COLO668 (cell line): ENCODE measurements around the gene CHPT1.

ENCODE experiments used
- DNase-seq: peaks from one replicate; lab custom pipeline; 2025; ENCODE audit not compliant: unreplicated experiment; lab: John Stamatoyannopoulos, UW

The CHPT1 gene

DNA sequence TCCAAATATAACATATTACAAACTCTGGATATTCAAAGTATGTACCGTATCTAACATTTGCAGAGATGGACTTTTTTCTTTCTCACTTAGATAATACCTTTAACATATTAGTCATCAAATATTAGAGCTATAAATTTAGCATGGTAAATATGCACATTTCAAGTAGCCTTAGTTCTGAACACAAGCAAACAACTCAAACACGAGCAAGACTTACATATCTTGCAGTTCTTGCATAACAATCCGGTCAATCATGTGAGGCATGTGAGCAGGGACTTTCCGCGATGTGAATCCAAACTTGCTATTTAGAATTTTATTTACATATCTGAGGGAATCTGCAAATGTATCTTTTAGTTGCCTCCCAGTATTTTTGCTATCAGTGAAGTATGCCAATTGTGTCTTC lies 63.9 kb downstream of the CHPT1 start:
- DNase-seq, result no peak

DNA sequence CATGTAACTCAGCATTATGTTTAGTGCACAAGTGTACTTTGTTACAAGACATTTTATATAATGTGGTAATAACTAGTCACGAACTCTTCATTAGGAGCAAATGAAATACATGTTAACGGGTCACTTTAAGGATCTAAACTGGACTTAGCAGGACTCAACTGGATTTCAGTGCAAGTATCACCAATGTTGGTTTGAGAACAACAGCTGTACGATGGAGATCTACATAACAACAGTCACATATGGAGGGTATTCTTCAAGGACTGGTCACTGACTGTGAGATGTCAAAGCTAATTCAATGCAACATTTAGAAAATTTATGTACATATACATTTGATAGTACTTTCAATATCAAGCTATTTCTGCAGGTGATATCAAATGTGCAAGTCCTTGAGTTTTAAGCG lies 64.3 kb downstream of the CHPT1 start:
- no peak for DNase-seq

DNA sequence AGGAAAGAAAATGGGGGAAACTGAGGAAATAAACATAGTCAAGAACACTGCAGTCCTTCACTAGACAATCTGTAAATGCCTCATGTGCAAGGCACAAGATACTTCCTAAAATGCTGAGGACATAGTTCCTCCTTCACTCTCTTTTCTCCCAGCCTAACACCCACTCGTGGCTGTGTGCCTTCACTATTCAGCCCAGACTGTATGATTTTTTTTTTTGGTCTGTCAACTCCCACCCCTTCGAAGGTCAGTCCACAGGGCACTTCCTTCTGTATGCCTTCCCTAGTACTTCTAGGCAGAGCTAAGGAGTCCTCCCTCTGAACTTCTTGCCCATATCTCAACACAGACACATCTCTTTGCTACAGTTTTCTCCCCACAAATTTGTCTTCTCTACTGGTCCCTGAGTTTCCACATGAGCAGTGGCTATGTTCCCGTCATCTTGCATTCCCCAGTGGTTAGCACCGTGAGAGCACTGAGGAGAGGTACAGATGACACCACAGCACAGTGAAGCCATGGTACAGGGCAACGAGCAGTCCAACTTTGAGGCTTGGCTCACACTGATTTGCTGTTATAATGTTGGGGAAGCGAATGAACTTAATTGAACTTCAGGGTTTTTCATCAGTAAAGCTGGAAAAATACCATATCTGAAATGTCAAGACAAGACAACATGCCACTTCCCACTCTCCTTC lies 65.9 kb downstream of the CHPT1 start:
- no peak for DNase-seq

DNA sequence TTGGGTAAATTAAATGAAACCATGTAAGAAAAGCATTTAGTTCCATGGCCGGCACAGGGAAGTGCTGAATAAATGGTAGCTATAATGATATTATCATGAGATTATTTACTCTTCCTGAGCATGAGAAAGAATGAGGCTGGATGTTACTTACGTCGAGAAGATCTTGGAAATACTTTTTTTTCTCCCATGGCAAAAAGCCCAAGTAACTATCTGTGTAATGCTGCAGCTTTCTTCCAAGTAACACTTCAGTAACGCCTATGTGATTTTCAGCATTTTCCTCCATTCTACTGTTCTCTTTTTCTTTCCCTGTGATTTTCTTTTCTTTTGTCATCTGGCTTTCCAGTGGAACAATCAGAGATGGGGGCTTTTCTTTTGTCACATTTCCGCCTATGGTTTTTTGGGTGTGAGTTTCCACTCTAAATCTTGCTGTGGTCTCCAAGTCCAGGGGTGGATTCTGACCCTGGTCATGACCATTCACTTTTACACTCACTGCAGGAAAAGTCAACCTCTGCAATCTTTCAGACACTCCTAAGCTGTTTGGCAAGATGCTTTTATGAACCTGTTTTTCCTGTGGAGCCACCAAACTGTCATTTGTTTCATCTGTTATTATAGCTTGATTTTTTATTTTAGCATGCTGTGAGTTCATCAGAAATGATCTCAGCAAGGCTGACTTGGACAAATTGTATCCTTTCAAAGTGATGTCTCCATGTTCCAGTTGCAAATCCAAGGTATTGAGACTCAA lies 66.8 kb downstream of the CHPT1 start:
- no peak for DNase-seq

DNA sequence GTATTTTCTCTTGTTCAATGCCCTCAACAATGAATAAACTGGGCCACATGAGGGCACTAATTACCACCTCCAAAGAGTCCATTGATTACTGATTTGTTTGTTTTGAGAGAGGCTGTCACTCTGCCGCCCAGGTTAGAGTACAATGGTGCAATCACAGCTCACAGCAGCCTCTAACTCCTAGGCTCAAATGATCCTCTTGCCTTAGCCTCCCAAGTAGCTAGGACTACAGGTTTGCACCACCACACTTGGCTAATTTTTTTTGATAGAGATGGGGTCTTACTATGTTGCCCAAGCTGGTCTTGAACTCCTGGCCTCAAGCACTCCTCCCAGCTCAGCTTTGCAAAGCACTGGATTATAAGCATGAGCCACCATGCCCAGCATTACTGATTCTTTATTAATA lies 70.1 kb downstream of the CHPT1 start:
- no peak for DNase-seq

DNA sequence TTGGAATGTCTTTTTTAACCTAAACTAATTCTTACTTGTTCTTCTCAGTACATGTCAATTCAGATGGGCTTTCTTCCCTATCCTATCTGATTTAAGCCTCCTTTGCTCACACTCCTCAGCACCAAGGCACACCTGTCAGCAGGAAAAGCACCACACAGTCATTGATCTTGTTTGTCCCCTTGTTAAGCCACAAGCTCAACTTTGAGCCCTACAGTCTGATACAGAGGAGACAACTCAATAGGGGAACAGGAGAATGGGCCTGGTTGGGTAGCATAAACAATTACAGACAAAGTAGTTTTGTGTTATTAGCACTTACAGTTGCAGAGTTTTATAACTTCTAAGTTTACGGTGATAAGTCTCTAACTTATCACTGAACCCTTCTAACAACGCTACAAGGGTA lies 71.3 kb downstream of the CHPT1 start:
- no peak for DNase-seq

DNA sequence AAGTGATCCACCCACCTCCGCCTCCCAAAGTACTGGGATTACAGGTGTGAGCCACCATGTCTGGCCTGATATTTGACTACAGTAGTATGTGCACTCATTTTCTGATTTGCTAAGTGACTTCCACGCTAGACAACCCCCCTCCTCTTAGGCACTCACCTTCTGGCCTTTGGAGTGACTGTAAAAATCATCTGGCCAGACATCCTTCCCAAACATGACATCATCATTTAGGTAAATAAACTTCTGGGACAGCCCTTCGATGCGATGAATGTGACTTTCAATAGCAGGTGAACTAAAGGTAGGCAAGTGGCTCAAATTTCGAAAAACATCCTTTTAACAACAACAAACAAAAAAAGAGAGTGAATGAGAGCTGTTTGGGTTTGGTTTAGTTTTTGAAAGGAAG lies 72.4 kb downstream of the CHPT1 start:
- DNase-seq, result peak; percentile 28

DNA sequence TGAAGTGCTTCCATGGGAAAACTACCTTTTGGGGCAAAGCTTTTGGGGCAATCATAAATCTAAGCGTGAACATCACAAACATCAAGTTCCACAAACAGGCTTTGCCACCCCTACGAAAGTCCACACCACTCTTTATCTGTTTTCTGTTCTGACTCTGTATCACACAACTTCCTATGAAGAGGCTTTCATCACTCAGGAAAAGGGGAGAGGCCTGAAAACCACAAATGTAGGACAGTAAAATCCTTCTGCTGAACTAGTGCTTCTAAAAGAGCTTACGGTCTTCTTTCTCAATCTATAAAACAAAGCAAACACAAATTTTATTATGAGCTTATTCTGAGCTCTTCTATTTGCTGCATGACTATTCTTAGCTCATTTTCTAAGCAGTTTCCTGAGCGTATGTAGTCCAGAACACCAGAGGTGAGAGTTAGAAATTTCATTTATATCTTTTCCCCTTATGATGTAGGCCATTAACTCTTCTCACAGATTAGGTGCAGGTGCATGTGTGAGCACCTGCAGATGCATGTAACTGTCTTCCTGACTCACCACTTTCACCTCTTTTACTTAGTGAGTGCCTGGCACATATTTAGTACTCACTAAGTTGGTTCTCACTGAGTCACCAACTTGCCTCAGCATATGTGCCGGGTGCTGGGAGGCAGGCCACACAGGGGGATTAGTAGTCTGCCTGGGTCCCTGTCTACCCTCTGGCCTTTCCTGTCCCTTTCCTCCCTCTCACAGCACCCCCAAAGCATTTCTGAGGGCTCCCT lies 74.8 kb downstream of the CHPT1 start:
- no peak for DNase-seq

DNA sequence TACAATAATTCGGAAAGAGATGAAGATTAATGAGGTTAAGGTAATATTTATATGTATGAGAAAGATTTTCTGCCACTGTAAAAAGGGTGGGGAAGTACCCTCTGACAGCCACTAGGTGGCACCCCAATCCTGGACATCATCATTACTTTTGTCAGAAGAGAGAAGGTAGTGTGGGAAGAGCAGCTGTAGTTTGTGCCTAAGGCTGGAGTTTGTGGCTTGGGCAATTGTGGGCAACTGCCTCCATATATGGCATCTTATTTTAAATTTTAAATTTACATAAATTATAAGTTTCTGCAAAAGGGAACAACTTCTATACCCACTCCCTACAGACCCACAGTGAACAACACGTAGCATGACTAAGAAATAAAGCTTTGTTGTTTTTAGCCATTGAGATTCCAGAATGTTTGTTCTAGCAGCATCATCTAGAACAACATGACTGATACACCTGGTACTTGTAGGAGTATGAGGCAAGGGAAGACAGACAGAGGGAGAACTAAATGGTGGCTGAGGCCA lies 76.3 kb downstream of the CHPT1 start:
- peak; percentile 60 for DNase-seq

DNA sequence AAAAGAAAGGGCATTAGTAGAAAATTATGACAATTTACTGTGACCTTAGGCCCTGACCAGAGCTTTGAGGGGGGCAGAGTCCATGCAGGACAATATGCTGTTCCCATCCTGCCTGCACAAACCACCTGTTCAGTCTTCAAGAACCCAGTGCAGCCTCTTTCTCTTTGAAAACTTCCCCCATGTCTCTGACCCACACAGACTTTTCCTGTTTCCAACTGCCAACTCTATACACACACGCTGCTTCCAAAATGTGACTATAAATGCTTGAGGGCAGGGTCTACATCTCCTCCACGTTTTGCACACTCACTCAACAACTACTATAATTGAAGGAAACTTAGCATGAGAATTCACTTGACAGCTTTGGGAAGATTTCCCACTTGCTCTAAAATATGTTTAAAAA lies 78.4 kb downstream of the CHPT1 start:
- DNase-seq, result no peak

DNA sequence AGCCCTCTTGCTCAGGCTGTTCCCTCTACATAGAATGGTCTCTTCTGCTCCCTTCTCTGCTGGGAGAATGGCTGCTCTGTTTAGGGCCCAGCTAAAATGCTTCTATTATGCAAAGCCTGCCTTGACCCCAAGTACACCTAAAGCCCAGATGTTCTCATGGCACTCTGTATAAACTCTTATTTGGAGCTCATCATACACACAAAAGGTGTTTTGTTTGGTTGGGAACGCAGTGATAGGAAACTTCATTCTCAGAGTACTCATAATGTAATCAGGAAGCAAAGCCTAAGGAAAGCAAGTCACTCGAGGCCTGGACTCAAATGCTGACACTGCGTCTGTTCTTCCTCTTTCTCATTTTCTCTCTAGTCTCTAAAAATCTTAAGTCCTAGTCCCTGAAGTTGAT lies 80.0 kb downstream of the CHPT1 start:
- DNase-seq, result no peak

DNA sequence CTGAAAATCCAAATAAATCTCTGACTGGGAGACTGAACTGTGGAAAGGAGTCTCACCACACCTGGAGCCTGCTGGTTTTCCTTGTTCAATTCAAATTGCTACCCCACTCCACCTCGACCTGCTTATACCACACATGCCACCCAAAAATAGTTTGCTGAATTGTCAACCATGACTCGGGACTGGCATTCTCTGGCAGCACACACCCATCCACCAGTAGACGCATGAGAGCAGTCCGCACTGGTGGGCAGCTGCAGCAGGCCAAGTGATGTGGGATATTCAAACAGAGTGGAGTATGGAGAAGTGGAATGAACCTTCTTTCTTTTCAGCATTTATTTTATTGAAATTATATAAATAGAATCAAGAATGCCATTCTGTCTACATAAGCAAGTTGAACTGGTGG lies 80.5 kb downstream of the CHPT1 start:
- DNase-seq, result no peak
